ENCODE results near the gene TEPSIN.

Gene TEPSIN

GRCh38 chr17:81183316-81183715 is 55.5 kb downstream of the TEPSIN start:
- DNase-seq (ENCODE audit: low spot score), result no peak

GRCh38 chr17:81182596-81182995 is 56.3 kb downstream of the TEPSIN start:
- DNase-seq (ENCODE audit: low spot score), result no peak

- DNase-seq (ENCODE audit: low spot score), result no peak
Observed at GRCh38 chr17:81181811-81182185, 57.1 kb downstream of the TEPSIN start.

GRCh38 chr17:81180836-81181810 is 57.7 kb downstream of the TEPSIN start:
- no peak for DNase-seq (ENCODE audit: low spot score)

- DNase-seq (ENCODE audit: low spot score), result no peak
Observed at GRCh38 chr17:81179861-81180260, 59.0 kb downstream of the TEPSIN start.

GRCh38 chr17:81179220-81179619 is 59.6 kb downstream of the TEPSIN start:
- no peak for DNase-seq (ENCODE audit: low spot score)
